GM18870 (cell line): ENCODE measurements around the gene KIF1A.

Experiments
- ATAC-seq: cut with Tn5 transposase; IDR thresholded peaks from one replicate; pipeline ENCODE4 v1.9.1; 2021; ENCODE audit warnings: moderate library complexity; ENCODE audit not compliant: unreplicated experiment

Gene KIF1A

GRCh38 chr2:240819858-240820606 lies at the start of gene KIF1A:
KIF1A (minus strand) TSS chr2:240820219; CDS start chr2:240797752, 22,467 bp downstream.
- no peak for ATAC-seq

GRCh38 chr2:240869109-240869955 lies 49.3 kb upstream of the KIF1A start:
- ATAC-seq, result no peak

DNA sequence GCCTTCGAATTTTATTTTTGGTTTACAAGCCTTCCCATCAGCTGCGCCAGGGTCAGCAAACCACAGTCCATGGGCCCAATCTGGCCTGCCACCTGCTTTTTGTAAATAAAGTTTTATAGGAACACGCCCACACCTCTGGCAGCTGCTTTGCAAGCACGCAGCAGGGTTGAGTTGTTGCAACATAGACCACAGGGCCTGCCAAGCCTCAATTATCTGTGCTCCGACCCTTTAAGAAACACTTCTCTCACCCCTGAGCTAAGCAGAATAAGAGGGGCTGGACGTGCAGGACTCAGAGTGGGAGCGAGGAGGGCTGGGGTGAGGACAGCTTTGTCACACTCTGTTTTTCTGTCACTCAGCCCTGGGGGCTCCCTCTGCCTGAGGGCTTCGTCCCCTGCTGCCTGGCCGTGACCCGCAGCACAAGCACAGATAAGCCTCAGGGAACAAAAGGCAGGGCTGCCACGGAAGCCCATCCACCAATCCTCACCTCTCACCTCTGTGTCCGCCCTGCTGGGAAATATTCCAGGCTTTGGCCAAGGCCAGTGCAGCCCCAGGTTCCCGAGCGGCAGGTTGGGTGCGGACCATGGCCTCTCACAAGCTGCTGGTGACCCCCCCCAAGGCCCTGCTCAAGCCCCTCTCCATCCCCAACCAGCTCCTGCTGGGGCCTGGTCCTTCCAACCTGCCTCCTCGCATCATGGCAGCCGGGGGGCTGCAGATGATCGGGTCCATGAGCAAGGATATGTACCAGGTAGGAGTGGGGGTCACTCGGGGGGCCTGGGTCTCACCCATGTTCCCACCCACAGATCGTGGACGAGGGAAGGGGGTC lies 48.5 kb upstream of the KIF1A start, which contains the start of gene AGXT:
AGXT (plus strand) TSS at position 539 of the 823 bp plus-strand sequence; CDS start at position 581, 42 bp downstream.
- ATAC-seq, result no peak

DNA sequence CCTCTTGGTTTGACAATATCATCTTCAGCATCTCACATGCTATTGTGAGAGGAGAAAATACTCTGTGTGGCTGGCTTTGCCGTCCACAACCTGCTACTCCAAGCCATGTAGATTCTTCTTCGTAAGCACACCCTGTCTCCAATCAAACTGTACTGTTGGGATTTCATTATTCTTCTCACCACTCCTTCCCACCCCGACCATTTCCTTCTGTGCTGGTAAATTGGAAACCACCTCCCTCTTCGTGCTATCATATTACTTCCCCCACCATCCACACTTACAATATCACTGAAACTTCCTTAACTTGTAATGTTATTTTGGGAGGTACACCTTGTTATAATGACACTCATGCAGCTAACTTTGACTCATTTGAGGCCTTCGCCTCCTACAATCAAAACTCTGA lies 45.4 kb upstream of the KIF1A start:
- no peak for ATAC-seq

DNA sequence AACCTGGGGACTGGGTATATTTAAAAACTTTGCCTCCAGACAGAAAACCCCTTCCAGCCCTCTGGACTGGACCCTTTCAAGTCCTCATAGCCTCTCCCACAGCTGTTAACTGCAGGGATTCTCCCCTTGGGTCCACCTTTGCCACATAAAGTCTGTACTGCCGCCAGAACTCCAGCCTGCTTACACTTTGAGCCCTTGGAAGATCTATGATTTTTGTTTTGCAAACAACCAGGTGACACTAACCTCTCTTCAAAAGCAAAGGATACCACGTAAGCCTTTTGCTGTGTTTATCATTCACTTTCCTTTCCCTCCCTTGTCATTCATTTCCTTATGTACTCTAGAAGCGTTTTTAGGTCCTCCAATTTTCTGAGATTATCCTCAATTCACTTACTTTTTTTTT lies 44.5 kb upstream of the KIF1A start:
- ATAC-seq, result no peak

GRCh38 chr2:240861547-240861946 lies 41.5 kb upstream of the KIF1A start:
- ATAC-seq, result no peak

DNA sequence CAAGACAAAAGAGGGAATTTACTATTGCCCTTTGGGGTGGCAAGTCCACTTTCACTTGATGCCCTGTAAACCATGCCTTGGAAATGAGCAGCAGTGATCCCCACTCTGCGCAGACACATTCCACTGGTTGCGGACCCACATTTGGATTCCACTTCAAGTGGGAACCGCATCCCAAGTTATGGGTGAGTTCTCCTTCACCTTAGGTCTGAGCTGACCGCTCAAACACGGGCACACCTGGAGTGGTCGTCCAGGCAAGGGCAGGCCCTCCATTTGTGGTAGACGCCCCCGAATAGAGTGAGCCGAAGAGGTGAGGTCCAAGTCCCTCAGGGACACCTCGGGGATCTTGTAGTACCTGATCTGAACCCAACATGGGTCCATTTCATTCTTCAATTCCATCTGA lies 38.9 kb upstream of the KIF1A start:
- no peak for ATAC-seq

GRCh38 chr2:240858321-240858720 lies 38.3 kb upstream of the KIF1A start:
- no peak for ATAC-seq

GRCh38 chr2:240857039-240858008 lies 37.3 kb upstream of the KIF1A start:
- no peak for ATAC-seq

- no peak for ATAC-seq
Observed at GRCh38 chr2:240856151-240856980, 36.3 kb upstream of the KIF1A start.

- ATAC-seq, result no peak
Observed at GRCh38 chr2:240855670-240856069, 35.7 kb upstream of the KIF1A start.

- ATAC-seq, result no peak
Observed at GRCh38 chr2:240852671-240853314, 32.8 kb upstream of the KIF1A start.

DNA sequence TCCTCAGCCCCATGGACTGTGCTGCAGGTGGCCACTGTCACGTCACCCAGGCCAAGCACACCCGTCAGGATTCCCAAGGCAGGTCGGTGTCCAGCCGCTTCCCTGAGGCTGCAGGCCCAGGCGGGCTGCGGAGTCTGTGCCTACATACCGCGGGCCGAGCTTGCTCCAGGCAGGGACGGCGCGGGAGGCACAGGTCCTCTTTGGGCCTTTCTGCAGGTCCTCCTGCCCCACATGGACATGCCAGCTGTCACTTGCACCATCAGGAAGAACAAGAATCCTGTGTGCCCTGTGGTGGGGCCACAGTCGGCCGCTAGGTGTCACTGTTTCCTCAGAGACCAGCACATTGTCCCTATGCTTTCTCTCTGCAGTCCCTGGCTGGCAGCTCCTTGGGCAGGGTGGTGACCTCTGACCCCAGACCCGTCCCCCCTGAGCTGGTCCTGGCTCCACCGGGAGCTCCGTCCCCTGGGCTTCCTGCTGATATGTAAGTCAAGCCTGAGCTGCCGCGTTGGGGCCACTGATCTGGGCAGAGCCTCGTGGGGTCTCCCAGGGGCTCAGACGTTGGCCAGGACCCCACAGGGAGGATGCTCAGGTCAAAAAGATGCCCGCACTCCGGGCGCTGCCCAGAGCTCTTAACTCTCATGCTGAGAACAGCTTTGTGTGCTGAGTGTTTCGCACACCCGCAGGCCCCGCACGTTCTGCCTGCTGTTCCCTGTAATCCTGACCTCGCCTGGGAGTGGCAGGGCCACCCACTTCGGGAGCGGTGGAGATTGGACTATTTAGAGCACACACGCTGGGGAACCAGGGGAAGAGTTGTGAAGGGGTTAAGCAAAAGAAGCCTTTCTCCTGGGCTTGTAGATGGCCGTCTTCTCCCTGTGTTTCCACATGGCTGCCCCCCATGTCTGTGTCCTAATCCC lies 31.3 kb upstream of the KIF1A start:
- no peak for ATAC-seq

DNA sequence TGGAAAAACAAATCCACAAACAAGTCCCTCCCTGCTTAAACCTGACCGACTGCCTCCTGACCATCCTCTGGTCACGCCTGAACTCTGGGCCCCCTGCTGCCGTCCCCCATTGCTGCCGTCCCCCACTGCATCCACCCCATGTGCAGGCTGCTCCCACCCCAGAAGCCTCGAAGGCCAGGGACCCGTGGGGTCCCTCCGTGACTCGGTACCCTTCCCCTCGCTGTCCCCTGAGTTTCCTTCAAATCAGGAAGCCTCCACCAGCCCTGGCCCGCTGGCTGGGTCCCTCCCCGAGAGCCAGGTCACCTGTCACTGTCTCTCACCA lies 30.7 kb upstream of the KIF1A start:
- ATAC-seq, result no peak

GRCh38 chr2:240850026-240850425 lies 30.0 kb upstream of the KIF1A start:
- no peak for ATAC-seq

- ATAC-seq, result no peak
Observed at GRCh38 chr2:240848900-240849680, 29.1 kb upstream of the KIF1A start.

DNA sequence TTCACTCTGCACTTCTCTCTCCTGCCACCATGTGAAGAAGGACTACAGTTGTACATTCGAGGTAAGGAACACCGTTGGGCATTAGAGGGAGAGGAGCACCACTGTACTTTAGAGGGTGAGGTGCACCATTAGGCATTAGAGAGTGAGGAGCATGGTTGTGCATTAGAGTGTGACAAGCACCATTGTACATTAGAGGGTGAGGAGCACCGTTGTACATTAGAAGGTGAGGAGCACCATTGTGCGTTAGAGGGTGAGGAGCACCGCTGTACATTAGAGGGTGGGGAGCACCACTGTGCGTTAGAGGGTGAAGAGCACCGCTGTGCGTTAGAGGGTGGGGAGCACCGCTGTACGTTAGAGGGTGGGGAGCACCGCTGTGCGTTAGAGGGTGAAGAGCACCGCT lies 27.8 kb upstream of the KIF1A start:
- no peak for ATAC-seq
